Measurements from ENCODE around the gene CALCOCO1.
A peak's percentile ranks its signal among the peaks of the same experiment; 100 is the strongest.
"Not testable (repeated sequence)": the region's sequence is repeated elsewhere in the genome, so short reads cannot be mapped to it uniquely, and the experiment has no call there.

CALCOCO1 gene, protein sequence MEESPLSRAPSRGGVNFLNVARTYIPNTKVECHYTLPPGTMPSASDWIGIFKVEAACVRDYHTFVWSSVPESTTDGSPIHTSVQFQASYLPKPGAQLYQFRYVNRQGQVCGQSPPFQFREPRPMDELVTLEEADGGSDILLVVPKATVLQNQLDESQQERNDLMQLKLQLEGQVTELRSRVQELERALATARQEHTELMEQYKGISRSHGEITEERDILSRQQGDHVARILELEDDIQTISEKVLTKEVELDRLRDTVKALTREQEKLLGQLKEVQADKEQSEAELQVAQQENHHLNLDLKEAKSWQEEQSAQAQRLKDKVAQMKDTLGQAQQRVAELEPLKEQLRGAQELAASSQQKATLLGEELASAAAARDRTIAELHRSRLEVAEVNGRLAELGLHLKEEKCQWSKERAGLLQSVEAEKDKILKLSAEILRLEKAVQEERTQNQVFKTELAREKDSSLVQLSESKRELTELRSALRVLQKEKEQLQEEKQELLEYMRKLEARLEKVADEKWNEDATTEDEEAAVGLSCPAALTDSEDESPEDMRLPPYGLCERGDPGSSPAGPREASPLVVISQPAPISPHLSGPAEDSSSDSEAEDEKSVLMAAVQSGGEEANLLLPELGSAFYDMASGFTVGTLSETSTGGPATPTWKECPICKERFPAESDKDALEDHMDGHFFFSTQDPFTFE

DNA sequence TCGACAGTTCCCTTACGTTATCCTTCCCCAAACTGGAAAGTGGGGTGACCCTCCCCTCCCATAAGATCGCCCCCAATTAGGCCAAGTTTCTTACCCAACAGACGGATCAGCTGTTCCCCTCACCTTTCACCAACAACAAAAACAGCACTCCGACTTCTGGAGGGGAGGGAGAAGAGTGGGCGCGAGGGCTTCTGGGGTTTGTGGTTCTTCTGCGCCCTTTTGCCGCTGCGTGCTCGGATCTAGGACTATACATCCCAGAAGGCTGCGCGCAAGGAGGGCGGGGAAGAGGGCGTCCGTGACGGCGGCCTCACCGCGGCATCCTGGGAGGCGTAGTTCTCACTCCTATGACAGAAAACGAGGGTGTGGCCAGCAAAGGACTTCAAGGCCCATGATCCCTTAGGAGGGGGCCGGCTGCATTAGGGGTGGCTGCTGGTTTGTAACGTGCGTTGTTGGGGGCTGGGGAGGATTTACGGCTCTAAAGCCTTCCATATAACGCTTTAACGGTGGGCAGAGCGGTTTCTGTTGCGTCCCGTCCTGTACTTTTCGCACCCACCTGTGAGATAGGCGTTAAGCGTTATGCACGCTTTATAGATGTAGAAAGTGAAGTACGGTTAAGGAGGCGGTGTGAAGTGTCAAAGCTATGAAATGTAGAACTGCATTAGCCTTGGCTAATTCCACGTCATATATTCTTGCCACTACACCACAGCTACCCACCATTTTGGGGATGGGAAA, at the start of gene CALCOCO1:
Gene CALCOCO1, minus strand, starts transcription at position 143 of the 732 bp plus-strand sequence. CDS start 2,210 bp downstream, outside the sequence.
- DNase-seq, result peak; percentile 100

DNA sequence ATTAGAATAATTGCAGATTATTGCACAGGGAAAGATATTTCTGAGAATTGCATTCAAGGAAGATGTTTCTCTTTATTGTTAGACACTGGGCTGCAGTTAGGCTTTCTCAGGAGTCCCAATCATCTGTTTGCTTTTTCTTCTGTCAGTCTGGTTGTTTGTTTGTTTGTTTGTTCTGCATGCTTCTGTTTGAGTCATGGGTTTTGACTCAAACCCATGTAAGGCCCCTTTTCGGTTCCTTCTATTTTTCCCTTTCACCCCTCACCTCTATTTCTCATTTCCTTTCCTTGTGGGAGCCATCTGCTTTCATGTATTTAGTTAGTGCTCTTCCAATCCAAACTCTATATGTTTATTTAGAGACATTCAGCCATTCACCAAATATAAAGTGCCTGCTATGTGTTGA, 49.6 kb upstream of the CALCOCO1 start:
- no peak for DNase-seq

DNA sequence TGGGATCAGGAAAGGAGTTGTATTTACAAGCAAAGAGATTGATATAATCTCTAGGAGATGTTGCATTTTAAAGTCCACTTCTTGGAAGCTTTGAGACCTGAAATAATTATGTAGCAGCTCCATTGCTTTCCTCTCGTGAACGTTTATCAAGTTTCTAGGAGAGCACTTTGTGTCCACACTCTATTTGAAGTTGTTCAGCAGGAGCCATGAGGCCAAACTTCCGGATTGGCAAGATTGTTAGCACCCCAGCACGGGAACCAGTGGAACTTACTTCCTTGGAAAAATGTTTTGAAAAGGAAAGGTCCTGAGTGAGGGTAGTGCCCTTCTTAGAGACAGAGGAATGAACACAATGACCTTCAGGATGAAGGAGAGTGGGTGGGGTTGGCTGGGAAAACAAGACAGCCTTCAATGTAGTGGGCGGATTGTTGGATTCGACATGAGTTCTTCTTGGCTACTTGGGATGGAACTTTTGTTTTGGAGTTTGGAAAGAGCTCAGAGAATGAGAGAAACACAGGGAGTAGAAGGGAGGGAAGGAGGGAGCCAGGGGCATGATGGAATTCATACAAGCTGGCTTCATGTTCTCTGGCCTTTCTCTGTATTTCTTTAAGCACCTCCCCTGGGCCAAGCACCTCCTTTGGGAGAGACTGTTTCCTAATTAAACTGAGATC, 48.4 kb upstream of the CALCOCO1 start:
- DNase-seq, result no peak

DNA sequence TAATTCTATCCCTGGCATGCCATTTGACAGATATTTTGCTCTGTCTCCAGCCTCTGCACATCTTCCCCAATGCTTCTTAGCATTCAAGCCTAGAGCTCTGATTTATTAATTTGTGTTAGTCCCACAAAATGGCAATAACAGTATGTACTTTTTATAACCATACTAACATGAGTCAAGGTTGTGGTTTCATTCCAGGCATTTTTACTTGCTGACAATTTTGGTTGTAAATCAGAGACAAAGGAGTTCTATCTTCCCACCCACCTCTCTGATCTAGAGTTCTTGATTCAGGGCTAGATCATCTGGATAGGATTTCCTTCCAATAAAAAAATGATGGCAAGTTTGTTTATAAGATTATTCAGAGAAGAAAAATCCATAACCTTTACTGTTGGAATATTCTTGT, 43.0 kb upstream of the CALCOCO1 start:
- DNase-seq, result no peak

DNA sequence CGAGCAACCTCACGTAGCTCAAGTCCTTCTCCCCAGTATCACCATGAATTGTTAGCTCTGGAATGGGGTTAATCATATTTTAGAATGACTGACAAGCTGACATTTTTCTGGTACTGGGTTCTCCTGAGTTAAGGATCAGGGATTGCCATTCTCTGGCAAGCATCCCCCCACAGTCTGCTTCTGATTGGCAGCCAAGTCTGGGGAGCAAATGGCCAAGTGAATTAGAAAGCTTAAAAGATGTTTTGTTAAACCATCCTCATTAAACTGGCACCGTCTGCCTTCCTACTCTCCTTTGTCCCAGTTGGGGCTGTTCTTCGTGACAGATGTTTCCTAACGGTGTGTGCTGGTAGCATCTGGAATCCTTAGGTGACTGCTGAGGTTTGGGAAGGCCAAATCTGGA, 41.7 kb upstream of the CALCOCO1 start:
- DNase-seq, result peak; percentile 48

DNA sequence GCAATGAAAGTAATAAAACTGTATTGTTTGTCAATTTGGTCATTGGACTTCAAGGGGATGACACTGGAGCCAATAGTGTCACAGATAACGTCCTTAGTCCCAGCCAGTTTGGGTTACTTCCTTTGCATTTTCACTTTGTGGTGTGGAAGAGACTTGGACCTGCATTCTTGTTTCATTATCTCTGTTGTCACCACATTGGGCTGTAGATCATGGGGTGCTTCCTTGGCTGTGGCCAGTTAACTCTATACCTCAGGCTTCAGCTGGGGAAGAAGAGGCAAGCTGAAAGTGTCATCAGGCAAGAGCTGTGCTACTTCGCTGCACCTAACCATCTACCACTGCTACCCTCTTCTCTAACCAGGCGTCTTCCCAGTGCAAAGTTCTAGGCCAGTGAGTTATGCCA, 39.6 kb upstream of the CALCOCO1 start:
- no peak for DNase-seq

DNA sequence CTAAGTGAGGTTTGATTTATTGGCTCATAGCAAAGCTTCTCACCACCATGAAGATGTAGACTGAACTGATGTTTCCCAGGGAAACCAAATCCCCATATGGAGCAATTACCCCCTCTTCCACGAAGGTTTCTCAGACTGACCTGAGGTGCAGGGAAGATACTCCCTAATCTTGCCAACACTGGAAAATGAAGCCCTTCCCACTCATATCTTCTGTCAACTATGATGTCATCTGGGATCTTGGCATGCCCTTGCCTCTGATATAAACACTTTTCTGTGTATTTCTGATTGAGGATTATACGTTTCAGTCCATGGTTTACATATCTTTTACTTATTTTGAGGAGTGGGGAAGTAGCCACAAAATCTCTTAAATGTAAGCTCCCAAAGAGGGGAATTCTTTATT, 38.6 kb upstream of the CALCOCO1 start:
- no peak for DNase-seq

DNA sequence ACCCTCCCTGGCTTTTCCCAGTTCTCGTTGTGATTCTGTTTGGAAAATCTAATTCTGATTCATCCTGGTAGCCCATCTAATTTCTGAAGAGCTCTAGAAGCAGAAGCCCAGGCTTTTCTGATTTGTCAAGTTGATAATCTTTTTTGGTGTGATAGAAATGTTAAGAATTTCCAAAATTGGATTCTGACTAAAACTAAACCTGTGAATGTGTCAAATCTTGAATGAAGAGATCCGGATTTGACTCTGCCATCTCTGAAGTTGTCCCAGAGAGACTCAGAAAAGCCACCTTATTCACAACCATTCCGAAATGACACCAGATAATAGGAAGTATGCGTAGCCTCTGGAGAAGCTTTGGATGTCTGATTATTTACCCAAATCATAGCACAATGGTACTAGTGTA, 37.4 kb upstream of the CALCOCO1 start:
- DNase-seq, result no peak

DNA sequence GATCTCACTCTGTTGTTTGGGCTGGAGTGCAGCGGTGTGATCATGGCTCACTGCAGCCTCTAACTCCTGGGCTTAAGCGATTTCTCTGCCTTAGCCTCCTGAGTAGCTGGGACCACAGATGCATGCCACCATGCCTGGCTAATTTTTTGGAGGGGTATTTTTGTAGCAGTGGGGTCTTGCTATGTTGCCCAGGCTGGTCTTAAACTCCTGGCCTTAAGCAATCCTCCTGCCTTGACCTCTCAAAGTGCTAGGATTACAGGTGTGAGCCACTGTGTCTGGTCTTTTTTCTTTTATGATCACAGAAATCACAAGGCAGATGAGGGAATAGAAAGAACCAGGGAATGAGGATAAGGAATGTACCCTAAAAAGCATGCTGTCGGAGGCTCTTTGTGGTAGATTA, 35.5 kb upstream of the CALCOCO1 start:
- not testable (repeated sequence) for DNase-seq

DNA sequence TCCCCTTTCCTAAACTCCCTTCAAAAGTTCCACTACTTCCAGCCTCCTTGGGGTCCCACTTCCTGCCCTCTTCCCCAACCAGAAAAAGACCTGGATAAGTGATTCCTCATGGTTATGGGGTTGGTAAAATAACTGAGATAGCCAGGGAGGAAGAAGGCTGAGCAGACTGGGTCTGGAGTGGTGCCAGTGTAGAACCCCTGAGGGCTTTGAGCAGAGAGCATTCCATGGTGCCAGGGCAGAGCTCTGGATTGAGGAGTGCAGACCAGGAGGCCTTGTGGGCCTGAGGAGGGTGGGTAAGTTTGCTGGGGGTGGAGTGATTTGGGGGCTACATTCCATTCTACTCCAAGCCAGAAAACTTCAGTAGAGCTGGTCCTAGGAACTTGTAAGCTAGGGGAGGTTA, 34.1 kb upstream of the CALCOCO1 start:
- DNase-seq, result no peak

DNA sequence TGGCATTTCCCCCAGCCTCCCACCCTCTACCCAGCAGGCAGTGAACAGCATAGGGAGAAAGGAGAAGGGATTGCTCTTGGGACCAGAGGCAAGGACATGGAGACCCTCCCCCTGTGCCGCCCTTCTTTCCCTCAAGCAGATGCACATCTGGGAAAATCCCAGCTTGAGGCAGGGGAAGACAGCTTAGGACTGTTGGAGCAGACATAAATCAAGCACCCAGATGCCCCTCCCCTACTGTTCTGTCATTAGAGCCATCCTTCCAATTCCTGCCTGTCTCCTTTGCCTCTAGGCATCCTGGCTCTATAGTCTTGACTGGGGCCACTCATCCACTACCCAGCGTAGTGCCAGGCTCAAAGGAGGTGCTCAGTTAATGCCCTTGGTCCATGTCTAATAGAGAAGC, 32.0 kb upstream of the CALCOCO1 start:
- peak; percentile 95 for DNase-seq

DNA sequence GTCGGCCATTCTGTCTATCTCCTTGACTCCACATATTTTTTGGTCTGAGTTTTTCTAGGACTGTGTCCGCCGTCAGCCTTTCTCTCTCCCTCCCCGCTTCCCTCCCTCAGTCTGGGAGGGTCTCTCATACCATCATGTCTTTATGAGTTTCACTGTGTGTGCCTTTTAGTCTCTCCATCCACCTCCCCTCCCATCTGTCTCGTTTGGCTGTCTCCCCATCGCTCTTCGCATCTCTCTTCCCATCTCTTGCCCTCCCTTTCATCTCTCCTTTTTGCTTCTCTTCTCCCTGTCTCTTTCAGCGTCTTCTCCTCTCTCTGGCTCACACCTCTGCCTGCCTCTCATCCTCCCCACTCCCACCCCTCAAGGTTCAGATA, 31.5 kb upstream of the CALCOCO1 start:
- peak; percentile 22 for DNase-seq

DNA sequence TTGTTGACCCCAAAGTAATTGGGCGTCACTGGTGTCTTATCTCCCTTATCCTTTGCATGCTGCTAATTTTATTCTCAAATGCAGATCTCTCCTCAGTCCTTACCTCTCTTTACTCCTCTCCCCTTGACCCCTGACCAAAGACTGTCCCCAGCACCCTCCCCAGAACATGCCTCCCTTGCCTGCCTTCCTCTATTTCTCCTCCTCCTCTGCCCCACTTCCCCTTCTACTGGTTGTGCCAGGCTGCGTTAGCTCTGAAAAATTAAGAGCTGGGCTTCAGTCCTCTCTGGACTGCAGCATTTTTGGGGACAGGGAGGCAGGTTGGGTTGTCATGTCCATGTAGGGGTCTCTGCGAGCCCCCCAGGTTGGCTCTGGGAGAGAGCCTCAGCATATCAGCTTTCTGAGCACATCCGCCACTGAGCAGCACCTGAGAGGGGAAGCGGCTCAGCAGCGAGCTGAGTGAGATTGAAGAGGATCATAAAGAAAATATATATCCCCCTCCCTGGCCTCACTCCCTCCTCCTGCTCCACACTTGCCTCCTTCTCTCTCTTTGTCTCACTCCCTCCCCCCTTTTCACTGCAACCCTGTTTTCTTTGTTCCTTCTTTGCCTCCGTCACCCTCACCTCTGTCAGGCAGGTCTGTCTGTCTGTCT, 31.0 kb upstream of the CALCOCO1 start:
- peak; percentile 33 for DNase-seq

DNA sequence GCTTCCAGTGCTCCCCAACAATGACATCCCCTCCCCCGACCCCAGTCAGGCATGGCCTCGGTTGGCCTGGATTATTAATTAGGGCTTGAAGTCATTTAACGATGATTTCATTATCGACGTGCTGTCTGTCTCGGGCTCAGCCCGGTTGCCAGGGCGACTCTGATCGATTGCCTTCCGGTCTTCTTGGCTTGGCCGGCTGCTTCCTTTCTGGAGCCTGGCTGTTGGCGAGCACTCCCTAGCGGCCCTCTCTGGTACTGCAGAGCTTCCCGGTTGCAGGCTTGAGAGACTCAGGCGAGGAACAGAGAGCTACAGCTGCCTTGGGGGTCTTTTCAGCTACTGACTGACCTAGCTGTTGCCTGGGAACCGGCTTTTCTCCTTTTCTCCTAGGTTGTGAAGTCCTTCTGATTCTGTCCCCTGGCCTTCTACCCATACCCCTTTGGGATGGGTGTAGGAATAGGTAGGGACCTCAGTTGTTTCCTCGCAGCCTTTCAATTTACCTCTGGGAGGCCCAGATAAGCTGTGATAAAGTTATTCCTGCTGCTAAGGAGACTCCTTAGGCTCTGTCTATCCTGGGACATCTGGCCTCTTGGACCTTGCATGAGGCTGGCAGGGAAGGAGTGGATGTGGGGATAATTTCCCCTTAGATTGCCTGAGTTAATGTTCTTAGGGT, 30.0 kb upstream of the CALCOCO1 start:
- peak; percentile 93 for DNase-seq

DNA sequence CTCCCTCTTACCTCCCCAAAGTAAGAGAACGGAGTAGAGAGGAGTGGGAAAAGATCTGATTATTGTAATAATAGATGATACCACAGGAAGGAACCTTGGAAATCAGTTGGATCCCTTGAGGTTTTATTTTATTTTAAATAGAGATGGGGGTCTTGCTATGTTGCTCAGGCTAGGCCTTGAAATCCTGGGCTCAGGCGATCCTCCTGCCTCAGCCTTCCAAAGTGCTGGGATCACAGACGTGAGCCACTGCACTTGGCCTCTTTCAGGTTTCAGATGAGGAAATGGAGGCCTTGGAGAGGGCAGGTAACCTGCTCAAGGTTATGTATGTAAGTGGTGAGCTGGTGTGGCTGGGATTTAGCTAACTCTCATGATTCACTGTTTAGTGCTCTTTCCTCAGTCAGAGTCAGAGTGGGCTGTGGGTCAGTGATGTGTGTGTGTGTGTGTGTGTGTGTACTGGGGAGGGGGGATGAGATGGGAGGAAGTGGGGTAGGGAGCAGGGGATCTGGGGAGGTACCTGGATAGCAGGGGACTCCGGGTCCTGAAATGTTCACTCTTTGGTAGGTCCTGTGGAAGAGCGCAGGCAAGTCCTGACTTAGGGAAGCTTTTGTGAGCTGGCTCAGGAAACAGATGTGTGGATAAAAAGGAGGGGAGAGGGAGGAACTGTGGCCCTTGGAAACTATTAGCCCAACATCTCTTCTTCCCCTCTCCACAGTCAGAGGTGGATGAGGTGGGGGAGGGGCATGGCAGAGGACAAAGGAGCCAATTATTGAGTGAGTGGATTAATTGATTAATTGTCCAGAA, 29.2 kb upstream of the CALCOCO1 start:
- DNase-seq, result peak; percentile 84

DNA sequence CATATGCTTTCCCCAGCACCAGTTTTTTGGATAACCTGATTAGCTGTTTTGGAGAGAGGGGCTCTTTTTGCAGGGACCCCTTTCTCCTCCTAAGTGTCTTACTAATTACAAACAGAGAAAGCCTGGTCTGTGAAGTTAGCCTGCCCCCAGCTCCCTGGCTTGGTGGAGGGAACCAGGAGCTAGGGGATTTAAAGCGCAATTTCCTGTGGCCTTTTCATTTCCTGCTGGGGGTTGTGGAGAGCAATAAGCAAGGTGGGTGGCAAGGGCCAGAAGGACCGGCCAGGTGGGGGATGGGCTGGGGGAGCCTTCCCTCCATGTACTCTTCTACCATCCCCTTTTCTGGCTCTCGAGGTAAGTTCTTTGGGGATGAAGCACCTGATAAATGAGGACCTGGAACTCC, 28.6 kb upstream of the CALCOCO1 start:
- DNase-seq, result peak; percentile 52

DNA sequence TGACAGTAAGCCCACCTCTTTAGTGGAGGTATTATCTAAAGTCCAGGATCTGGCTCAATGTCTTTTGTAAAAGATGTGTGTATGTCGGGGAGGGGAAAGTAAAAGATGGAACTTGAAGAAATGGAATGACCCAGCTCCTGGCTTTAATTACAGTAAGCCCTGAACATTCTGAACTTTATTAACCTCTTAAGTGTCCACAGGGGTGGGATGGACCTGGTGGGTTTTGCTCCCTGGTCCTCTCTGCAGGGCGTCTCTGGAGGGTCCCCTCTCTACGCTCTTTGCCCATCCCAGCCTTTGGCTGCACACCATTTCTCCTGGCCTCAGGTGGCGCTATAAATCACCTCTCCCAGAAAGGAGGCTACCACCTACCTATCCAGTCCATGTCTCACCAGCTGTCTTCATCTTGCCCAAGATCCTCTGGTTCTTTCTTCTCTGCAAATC, 28.2 kb upstream of the CALCOCO1 start:
- DNase-seq, result peak; percentile 52

DNA sequence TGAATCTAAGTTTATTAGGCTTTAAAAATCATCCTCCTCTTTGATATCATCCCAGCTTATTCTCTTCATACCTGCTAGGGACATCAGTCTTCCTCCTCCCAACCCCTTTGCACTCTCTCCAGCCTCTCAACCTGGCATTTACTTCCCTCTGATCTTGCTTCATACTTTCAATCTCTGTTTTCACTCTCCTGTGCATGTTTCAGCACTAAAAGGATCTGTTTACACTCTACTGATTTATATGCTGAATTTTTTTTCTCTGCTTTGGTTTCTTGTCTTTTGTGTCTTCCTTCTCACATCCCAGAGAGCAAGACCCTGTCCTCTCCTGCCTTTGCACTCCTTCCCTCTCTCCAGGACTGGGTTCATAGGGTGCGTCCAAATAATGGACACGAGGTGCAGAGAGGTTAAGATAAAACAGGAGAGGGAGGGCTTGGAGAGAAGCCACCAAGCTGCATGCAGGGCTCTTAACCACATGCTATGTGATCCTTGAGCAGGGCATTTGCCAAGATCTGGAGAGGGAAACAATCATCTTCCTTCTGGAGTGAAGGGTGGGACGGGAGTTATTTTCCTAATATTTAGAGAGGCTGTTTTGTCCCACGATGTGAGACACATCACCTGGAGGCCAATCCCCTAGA, 27.5 kb upstream of the CALCOCO1 start:
- DNase-seq, result no peak

DNA sequence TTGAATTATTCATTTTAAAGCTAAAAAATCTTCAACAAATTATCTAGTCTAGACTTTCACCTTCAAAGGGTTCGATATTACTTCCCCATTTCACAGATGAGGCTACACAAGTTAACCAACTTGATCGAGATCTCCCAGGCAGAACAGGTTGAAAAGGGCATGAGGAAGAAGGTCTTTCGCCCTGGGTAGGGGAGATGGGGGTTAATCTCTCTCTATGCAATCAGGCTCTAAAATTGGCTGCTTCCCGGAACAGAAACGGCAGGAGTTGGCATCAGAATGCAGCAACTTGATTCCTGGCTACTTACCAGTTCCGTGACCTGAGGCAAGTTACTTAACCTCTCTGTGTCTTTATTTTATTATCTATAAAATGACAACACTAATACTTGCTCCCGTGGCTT, 26.9 kb upstream of the CALCOCO1 start:
- DNase-seq, result no peak

DNA sequence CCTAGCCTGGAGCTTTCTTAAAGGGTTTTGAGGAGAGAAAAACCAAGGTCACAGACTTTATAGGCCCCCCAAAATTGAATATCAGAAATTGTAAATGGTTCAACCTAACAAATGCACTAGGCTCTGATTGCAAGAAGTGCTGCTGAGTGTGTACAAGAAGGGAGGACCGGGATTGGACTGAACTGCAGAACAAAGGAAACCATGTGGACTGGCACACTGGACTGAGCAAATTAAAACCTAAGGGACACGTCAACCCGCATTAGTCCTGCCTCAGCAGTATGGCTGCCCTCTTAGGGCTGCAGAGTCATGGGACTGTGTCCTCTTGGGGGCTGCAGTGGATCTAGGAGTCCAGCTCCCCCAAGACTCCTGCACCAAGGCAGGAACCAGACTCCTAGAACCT, 25.4 kb upstream of the CALCOCO1 start:
- no peak for DNase-seq

DNA sequence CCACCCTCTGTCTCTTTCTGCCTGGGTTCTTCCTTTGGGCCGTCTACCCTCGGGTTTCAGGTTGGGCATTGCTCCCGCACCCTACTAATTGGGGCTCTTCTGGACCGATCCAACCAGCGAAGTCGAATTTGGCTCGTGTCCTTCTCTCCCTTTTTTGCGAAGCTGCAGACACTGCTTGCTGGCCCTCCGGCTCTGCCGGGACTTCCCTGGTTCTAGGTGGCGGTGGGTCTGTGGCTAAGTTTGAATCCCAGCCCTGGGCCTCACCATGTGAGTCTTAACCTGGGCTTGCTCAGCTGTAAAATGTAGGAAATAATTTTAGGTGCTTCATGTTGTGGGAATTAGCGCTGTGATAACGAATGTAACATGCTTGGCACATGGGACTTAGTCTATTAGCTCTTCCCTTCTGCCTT, 24.9 kb upstream of the CALCOCO1 start:
- DNase-seq, result no peak
